CD4-positive, alpha-beta T cell treated with Interferon gamma for 1 hour (primary cell): Measurements from ENCODE around the gene EEPD1.
"Not testable (repeated sequence)": the region's sequence is repeated elsewhere in the genome, so short reads cannot be mapped to it uniquely, and the experiment has no call there.

ENCODE experiments used
- DNase-seq: peaks from one replicate; pipeline ENCODE4 v3.0.0-alpha.2; 2020

EEPD1 gene

GRCh38 chr7:36217961-36218284 lies 64.9 kb downstream of the EEPD1 start:
- DNase-seq = no peak

GRCh38 chr7:36219429-36219828 lies 66.4 kb downstream of the EEPD1 start:
- DNase-seq = no peak

GRCh38 chr7:36223851-36224250 lies 70.8 kb downstream of the EEPD1 start:
- no peak for DNase-seq

GRCh38 chr7:36224934-36225858 lies 72.1 kb downstream of the EEPD1 start:
- DNase-seq = no peak

- no peak for DNase-seq
Measured at GRCh38 chr7:36226151-36226550, 73.1 kb downstream of the EEPD1 start.

- DNase-seq = no peak
Measured at GRCh38 chr7:36227223-36227622, 74.2 kb downstream of the EEPD1 start.

GRCh38 chr7:36228039-36228438 lies 75.0 kb downstream of the EEPD1 start:
- no peak for DNase-seq

GRCh38 chr7:36231406-36231805 lies 78.4 kb downstream of the EEPD1 start:
- no peak for DNase-seq

GRCh38 chr7:36232555-36232954 lies 79.5 kb downstream of the EEPD1 start:
- no peak for DNase-seq

- no peak for DNase-seq
Measured at GRCh38 chr7:36232971-36233550, 80.0 kb downstream of the EEPD1 start.

- no peak for DNase-seq
Measured at GRCh38 chr7:36236073-36236472, 83.0 kb downstream of the EEPD1 start.

GRCh38 chr7:36238138-36238537 lies 85.1 kb downstream of the EEPD1 start:
- no peak for DNase-seq

- DNase-seq = not testable (repeated sequence)
Measured at GRCh38 chr7:36243356-36243755, 90.3 kb downstream of the EEPD1 start.

GRCh38 chr7:36244001-36244400 lies 90.9 kb downstream of the EEPD1 start:
- DNase-seq = not testable (repeated sequence)

GRCh38 chr7:36244429-36244828 lies 91.4 kb downstream of the EEPD1 start:
- no peak for DNase-seq

GRCh38 chr7:36245684-36246299 lies 92.7 kb downstream of the EEPD1 start:
- no peak for DNase-seq

- no peak for DNase-seq
Measured at GRCh38 chr7:36249091-36249490, 96.0 kb downstream of the EEPD1 start.

- DNase-seq = no peak
Measured at GRCh38 chr7:36253699-36254098, 100.6 kb downstream of the EEPD1 start.

GRCh38 chr7:36258510-36259259 lies 105.6 kb downstream of the EEPD1 start:
- not testable (repeated sequence) for DNase-seq

GRCh38 chr7:36260481-36260880 lies 107.4 kb downstream of the EEPD1 start:
- no peak for DNase-seq

GRCh38 chr7:36261019-36261754 lies 108.1 kb downstream of the EEPD1 start:
- no peak for DNase-seq

- no peak for DNase-seq
Measured at GRCh38 chr7:36262309-36263094, 109.4 kb downstream of the EEPD1 start.
